Stimulated activated CD8-positive, alpha-beta memory T cell treated with anti-CD3 and anti-CD28 coated beads, Interleukin-15, amount 100 ng/mL, for 4 hours (primary cell): ENCODE results near the gene KCNC3.

Source experiments
- DNase-seq, 2 donors: peaks; one replicate each; pipeline ENCODE4 v3.0.0-alpha.2; 2020; ENCODE audit warnings: low read depth in 2 of 2

The KCNC3 gene

DNA sequence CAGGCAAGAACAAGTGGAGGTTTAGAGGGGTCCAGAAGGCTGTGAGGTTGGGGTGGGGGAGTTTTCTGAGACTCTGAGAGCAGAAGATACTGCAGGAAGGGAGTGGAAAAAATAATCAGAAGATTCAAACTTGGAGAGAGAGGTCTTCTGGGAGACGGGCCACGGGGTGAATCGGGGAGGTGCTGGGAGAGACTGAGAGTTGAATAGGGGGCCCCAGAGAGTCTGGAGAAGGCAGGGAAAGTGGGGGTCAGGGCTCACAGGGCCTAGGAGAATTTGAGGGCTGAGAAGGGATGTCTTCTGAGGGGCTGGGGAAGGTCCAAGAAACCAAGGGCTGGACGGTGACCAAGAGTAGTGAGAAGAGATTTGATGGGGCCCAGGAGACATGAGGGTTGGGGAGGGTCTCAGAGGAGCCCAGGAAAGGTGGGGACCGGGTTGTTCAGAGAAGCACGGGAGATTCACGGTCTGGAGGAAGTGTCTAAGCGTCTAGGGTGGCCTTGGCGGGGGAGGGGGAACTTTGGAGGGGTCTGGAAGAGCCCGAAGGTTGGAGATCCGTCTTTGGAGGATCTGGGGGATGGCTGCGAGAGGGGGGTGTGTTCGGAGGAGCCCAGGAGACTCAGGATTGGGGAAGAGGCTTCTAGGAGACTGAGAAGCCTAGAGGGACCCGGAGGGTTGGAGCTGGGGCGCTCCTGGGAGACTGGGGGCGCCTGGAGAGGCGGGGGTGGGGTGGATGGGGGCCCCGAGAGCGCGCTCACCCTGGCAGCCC lies 1.5 kb downstream of the KCNC3 start:
- DNase-seq: no peak

DNA sequence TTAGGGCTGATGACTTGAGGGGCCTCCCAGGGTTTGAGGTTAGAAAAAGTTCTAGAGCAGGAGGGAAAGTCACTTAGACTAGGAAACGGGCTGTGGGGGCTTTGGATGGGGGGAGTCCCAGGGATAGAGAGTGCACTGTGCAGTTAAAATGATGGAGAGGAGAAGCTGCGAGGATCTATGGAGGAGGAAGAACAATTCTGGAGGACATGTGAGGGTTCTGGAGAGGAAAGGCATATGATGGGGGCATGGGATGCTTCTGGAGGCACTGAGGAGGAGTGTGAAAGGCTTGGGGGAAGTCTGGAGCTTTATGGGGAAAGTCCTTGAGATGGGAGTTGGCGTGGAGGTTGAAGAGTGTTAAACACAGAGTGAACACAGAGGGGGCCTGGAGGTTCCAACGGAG lies 2.2 kb downstream of the KCNC3 start:
- no peak for DNase-seq

DNA sequence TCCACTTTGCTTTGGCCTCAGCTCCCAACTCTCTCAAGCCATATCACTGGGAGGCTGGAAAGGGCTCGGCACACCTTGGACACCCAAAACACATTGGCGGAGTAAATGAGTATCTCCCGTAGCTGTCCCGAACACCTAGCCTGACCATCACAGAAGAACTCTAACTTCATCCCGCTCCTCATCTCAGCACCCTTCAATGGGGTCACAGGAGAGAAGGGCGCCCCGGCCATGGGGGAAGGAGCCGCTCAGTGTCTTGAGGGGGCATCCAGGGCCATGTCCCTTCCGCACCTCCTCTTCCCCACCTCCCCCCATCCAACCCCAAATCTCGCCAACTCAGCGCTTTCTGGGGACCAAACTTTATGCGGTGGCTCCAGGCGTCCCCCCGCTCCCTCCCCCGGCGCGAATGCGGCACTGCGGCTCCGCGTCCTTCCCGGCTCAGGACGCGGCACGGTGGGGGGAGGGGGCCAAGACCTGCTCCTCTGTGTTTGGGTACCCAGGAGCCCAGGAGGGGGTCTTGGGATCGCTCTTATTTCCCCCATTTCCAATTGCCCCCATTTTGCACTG lies 3.0 kb downstream of the KCNC3 start:
- DNase-seq: no peak

DNA sequence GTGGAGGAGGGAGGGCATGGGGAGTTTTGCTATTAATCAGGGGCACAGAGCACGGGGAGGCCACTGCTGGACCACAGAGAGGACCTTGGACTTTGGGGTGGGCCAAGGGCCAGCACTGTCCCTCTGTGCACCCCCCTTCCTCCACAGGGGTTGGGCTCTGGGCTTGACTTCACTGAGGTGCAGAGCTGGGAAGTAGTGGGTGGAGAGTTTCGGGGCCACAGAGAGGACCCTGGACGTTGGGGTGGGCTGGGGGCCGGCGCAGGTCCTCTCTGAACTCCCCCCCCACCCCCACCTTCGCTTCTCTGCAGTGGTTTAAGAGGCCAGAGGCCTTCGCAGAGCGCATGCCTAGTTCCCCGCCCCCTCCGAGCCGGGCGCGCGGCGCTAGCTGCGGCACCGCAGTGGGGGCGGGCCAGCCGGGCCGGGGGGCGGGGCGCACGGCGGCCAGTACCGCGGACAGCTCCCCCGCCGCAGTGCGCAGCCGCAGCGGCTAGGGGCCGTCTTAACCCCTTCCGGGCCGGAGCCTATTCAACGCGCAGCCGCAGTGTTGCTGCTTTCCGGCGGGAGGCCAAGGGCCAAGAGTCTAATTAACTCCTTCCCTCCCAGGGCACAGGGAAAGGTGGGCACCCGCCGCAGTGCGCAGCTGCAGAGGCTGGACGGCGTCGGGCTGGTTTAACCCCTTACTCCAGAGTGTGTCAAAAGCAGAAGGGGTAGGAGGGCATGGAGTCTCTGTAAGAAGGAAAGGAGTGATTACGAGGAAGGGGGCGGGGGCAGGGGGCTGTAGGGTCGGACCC lies 3.7 kb downstream of the KCNC3 start:
- peak; percentile 31 to 36 for DNase-seq

DNA sequence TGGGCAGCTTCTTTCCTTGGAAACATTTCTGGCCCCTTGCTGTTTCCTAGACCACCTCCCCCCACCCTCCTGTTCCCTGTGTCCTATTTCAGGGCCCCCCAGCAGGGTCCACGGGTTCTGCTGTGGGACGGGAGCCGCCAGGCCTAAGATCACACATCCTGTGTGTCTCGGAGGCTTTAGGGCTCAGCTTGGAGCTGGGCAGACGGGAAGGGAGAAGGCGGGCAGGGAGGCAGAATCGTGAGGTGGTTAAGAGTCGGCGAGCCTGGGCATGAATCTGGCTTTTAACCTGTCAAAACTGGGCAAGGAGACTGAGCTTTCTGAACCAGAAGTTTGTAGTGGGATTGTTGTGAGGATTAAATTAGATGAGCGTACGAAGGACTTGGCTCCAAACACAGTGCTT lies 4.8 kb downstream of the KCNC3 start:
- no peak for DNase-seq

DNA sequence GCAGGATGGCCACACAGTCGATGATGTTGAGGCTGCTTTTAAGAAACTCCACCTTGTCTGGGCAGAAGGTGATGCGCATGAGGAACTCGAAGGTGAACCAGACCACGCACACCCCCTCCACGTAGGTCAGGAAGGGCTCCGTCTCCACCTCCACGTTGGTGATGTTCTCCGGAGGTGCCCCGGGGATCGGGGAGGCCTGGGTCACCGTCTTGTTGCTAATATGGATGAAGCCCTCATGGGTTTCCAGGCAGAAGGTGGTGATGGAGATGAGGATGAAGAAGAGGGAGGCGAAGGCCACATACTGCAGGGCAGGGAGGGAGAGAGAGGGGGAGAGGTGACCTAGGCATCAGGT lies 5.4 kb downstream of the KCNC3 start:
- no peak for DNase-seq

DNA sequence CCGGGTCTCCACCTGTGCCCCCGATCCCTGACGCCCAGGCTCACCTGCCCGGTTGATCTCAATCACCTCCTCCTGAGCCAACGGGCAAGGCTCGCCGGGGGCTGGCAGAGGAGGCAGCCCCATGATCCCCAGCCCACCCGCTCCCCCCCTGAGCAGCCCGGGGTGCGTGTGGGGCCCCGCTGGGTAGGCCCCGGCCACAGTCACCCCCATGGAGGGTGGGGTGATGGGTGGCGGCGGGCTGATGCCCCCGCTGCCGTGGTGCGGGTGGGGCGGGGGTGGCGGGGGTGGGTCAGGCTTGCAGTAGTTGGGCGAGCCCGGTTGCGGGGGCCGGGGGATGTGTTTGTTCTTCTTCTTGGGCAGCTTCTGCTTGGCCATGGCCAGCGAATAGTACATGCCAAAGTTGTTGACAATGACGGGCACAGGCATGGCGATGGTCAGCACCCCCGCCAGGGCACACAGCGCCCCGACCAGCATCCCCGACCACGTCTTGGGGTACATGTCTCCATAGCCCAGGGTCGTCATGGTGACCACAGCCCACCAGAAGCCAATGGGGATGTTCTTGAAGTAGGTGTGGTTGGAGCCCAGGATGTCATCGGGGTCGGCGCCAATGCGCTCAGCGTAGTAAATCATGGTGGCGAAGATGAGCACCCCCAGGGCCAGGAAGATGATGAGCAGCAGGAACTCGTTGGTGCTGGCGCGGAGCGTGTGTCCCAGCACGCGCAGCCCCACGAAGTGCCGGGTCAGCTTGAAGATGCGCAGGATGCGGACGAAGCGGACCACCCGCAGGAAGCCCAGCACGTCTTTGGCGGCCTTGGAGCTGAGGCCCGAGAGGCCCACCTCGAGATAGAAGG lies 6.0 kb downstream of the KCNC3 start:
- no peak for DNase-seq

DNA sequence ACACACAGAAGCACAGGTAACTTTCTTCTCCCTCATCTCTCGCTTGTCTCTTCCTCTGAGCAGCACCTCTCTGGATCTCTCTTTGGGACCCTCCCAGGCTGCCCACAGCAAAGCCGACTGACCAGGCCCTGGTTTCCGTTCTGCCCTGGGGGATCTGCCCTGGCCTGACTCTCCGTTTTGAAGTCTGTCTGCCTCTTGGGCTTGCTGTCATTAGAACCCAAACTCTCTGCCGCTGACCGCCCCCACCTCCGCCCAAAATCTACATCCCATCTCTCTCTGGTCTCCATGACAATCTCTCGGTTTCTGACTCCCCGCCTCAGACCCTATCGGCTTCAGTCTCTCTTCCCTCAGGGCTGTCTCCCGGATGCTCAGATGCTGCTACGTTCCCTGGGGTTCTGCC lies 6.9 kb downstream of the KCNC3 start:
- no peak for DNase-seq

DNA sequence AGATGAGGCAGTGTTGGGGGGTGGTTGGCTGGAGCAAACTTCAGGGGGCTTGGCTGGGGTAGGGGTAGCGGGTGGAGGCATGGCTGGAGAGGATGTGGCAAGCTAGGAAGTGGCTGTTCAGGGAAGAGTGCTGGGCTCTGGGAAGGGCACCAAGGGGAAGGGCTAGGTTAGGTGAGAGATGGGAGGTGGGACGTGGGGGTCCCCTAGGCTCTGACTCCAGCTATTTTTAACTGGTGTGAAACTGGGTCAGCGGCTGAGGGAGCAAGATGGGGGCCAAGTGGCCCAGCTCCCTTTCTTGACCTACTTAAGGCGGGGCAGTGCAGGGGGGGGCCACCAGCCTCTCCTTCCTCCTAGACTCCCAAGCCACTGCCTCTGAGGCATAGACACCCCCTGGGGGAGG lies 7.3 kb downstream of the KCNC3 start:
- DNase-seq: no peak

DNA sequence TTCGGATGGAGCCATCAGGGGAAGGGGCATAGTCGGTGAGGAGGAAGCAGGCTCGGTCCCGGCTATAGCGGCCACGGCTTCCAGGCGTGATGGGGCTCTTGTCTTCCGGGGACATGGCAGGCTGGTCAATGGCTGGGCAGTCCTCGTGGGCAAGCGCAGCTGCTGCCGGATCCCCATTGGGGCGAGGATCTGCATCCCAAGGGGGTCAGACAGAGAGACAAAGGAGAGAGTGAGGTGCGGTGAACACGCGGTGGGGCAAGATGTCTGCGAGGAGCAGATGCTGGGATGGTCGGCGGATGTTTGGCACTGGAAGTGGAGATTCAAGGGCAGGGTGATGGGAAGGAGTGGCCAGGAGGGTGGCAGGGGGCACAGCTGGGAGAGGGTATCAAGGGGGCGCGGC lies 8.6 kb downstream of the KCNC3 start:
- DNase-seq: no peak

DNA sequence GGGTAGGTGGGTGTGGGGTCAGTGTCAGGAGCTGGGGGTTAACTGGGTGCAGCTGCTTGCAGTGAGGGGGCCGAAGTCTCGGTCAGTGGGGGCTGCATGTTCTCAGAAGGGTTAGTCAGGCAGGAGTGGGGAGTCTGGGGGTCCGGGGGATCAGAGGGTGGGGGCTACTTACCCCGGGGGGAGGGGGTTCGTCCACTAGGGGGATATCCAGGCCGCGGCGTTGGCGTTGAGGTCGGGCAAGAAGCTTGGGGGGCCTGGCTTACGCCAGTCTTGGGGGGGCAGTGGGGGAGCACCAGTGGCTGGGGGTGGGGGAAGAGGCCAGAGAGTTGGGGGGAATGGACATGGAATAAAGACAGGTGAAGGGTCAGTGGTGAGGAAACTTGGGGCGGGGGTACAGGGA lies 9.1 kb downstream of the KCNC3 start:
- DNase-seq: no peak

DNA sequence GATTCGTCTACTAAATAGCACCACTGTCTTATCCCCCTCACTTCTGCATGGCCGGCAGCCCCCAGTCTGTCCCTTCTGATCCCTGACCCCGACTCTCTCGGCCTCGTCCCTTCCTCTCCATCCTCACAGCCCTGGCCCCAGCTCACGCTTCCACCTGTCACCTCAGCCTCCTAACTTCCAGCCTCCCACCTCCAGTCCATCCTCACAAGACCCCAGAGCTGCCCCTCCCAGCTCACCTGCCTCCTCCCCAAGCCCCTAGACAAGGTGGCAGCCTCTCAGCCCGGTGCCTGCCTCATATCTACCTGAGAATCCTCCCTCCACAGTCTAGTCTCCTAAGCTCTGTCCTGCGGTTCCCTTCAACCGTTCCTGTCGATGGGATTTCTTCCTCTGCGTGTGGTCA lies 10.0 kb downstream of the KCNC3 start:
- DNase-seq: no peak

DNA sequence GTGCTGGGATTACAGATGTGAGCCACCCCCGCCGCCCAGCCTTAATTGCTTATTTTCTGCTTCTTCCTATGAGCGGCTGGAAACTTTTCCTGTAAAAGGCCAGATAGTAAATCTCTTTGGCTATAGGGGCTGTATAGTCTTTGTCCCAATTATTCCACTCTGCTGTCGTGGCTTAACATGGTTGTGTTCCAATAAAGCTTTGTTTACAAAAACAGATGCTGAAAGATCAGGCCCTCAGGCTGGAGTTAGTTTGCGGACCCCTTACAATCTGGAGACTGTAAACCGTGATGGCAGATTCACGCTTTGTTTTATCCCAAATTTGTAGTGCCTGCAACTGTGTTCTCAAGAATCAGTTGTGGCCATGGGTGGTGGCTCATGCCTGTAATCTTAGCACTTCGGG lies 10.7 kb downstream of the KCNC3 start:
- no peak for DNase-seq

DNA sequence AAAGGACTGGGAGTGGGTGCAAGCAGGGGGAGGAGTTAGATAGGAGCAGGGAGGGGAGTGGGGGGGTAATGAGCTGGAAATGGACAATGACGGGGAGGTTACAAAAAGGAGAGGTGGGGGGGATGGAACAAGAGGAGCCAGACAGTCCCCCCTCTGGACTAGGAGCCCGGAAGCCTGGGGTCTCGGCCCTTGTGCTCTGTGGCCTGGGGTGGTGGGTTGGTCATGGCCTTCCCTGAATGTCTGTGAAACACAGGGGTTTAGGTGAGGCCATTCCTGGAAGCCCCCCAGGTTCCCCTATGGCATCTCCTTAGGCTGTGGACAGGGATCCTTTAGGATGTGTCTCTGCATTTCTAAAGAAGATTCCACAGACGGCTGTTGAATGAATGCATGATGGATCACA lies 12.1 kb downstream of the KCNC3 start:
- DNase-seq: no peak

DNA sequence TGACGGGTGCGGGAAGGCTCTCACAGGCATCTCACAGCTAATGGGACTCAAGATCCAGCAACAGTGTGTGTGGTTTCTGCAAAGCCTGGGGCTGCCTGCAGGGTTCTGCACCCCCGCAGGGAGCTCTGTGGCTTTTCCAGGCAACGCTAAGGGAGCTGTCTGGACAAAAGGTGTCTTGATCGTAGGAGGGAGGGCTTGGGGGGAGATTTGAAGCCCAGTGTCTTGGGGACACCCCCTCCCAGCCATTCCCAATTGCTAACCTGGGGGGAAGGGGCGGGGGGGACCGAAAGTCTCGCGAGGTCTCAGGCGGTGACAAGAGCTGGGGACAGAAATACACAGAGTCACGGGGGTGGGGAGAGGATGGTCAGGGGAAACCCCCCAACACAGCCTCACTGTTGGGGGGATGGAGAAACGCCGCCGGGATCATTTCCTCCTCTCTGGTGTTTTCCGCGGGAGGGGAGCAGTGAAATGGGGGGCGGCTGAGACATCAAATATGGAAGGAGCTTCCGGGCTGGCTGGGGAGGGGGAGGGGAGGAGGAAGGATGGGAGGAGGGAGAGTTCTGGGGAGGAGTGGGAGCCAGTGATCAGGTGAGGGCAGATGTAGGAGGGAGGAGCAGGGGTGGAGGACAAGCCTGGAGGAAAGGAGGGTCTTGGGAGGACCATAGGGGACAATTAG lies 13.3 kb downstream of the KCNC3 start:
- DNase-seq: no peak

DNA sequence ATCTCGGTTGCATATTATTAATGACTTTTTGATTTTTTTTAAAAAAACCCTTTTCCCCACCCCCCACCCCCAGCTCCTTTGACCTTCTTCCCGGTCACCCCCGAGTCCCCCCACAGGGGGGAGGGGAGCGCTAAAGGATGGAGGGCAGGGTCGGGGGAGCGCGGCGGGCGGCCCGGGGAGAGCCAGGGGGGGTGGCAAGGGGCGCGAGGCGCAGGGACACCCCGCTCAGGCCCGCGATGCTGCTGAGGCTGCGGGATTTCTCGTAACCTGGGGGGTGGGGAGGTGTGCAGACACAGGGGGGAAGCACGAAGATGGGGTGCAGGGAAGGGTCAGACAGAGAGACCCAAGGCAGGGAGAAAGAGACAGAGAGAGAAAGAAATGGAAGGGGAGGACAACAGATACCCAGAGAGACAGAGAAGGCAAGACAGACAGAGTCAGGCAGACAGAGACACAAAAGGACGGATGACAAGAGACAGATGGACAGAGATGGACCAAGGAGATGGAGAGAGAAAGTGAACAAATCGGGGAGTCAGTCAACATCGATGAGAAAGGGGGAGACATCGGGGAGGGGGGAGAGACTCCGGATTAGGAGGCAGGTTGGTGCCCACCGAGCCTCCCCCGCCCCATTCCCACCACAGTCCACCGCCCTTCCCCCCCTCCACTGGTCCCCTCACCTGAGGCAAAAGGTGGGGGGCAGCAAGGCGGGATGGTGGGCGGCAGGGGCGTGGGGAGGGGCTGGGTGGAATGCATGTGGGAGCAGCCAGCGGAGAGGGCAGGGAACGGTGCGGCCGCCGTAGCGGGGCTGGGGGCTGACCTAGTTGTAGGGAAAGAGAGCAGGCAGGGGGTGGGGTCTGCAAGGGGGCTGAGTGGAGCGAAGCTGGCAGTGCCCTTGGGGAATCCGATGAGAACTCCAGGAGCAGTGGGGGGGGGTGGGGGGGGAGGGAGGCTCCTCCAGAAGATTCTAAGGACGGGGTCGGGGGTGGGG lies 14.2 kb downstream of the KCNC3 start:
- DNase-seq: no peak

DNA sequence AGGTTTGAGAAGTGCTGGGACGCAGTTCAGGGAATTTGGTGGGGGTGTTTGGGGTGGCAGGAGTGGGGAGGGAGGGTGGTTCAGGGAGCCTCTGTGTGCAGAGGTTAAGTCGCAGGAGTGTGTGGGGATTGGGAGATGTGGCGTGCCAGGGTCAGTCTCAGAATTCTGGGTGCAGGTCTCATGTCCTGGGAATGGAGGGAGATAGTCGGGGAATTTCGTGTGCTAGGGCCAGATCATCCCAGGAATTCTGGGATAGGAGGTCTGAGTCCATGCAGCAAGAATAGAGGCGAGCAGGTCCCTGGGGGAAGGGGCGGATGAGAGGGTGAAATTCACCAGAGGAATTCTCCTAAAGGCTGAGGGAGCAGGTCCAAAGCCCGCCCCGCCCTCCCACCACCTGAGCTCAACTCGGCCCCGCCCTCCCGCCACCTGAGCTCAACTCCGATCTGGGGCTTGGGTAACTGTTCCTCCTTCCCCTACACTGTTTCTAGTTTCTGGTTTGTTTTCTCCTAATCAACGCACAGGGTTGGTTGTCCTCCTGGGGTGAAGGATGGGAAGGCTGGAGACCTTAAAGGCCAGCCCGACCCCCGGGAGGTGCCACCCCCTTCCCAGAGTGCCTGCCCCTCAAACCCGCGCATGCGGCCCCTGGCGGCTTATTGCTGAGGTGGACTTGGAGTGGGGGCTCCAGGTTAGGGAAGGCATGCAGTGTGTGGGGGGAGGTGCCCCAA lies 15.2 kb downstream of the KCNC3 start:
- DNase-seq: no peak

DNA sequence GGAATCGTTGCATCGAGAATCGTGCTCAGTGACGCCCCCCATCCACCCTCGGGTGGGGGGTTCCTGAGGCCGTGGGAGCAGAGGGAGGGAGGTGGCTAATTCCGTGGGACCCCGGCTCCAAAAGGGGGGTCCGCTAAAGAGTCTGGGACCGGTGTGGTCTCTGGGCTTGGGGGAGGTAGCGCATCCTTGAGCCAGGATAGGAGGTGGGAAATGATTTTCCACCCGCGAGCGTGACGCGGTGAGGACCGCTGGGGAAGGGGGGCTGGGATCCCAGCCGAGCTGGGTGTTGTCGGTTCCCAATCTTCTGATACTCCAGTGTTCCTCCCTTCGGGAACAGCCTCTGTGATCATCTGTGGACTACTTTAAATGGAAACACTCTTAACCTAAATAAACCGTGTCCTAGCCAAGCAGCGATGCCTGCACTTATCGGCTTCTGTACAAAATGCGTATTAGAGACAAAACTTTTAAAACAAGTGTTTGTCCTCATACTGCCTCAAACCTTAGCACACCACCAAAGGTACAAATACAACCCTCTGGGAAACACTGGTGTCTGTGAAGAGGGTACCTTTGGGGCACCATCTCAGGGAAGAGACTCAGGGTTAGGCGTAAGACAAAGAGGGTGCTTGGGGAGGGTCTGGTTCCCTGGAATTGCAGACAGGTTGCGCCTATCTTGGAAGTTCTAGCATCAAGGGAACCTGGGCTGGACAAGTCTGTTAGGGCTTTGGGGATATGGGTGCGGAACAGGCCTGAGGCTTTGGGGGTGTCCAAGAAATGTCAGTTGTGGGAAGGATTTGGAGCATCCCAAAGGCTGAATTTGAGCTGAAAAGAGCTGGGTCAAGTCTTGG lies 16.0 kb downstream of the KCNC3 start:
- no peak for DNase-seq
